Spleen (tissue), 7 donors: ENCODE data around the gene ZNF618.

Experiments used
- POLR2A ChIP-seq, 3 donors: fragments of 450-650 bp; IDR thresholded peaks; one replicate each; pipeline ENCODE4 v1.5.1; 2017; ENCODE audit warnings: antibody characterized with exemption in 3 of 3, mild to moderate bottlenecking in 1 of 3
- POLR2AphosphoS5 ChIP-seq, 3 donors: sonication (generic); formaldehyde crosslinking; IDR thresholded peaks; one replicate each; pipeline ENCODE4 v1.5.1; 2017; ENCODE audit warnings: antibody characterized with exemption in 3 of 3
- TF ChIP-seq, protein P1 (sequence below), 11 experiments: fragments of 200-600 bp in 7 of 11; fragments of 450-650 bp in 4 of 11; sonication (generic) in 4 of 11; IDR thresholded peaks in 8 of 11; conservative IDR thresholded peaks in 3 of 11; 1 replicate in 7 of 11; 2 replicates in 4 of 11; pipeline versions ENCODE4 v1.4.0 to v1.8.0; 2016 to 2021; ENCODE audit warnings: antibody characterized with exemption in 11 of 11, inconsistent platforms in 4 of 11, mild to moderate bottlenecking in 1 of 11
- donor health status: DM: no; HTN: no; CAD: no; lungs with moderate emphysema.
- donor health status: DM: no; HTN: no; CAD: no.
- donor health status: DM: no; HTN: no; CAD: no.

DNA sequence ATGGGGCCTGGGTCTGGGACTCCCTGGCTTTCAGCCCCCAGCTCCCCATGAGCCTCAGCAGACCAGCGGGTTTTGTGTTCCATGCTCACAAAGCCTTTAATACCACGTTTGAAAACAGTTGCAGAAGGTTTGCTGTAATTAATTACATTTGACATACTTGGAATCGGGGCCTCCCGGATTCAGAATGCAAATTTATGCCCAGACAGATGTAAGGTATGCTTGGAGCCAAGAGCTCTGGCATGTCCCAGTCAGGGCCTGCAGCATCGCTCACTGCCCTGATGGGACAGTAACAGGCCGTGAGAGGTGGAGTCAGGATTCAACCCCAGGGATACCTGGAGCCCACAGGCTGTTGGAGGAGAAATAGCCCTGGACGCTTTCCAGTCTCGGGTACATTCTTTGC, 12.2 kb downstream of the ZNF618 start:
- TF ChIP-seq, protein P1, sequence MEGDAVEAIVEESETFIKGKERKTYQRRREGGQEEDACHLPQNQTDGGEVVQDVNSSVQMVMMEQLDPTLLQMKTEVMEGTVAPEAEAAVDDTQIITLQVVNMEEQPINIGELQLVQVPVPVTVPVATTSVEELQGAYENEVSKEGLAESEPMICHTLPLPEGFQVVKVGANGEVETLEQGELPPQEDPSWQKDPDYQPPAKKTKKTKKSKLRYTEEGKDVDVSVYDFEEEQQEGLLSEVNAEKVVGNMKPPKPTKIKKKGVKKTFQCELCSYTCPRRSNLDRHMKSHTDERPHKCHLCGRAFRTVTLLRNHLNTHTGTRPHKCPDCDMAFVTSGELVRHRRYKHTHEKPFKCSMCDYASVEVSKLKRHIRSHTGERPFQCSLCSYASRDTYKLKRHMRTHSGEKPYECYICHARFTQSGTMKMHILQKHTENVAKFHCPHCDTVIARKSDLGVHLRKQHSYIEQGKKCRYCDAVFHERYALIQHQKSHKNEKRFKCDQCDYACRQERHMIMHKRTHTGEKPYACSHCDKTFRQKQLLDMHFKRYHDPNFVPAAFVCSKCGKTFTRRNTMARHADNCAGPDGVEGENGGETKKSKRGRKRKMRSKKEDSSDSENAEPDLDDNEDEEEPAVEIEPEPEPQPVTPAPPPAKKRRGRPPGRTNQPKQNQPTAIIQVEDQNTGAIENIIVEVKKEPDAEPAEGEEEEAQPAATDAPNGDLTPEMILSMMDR (IDR thresholded peaks at IDR 0.05 in 8 of 11, conservative IDR thresholded peaks at IDR 0.05 in 3 of 11) = no peak
- TF ChIP-seq POLR2A (IDR thresholded peaks at IDR 0.05) (no peak), POLR2AphosphoS5 (IDR thresholded peaks at IDR 0.05) (no peak)
